AG04450 (cell line): ENCODE data around the gene SHMT2. TPM values are rescaled to one million over a fixed set of nuclear protein-coding genes. Genes with fewer than 3 reads are reported as not detected.

Experiments
- CTCF ChIA-PET: fragments of 300-600, 350-600 bp; formaldehyde crosslinking; extraction: SDS; loops from one replicate; lab custom pipeline; 2022; ENCODE audit warnings: antibody characterized with exemption, inconsistent platforms; lab: Charles Lee
- POLR2A ChIA-PET: fragments of 350-600 bp; formaldehyde crosslinking; extraction: SDS; loops from one replicate; lab custom pipeline; 2021; ENCODE audit warnings: antibody characterized with exemption, inconsistent platforms; lab: Yijun Ruan, JAX
- DNase-seq: peaks from one replicate; pipeline ENCODE4 v3.0.0-alpha.2; 2011; ENCODE audit warnings: low read depth, low spot score
- H3K27ac ChIP-seq: one replicate; pipeline ENCODE4 v1.5.1; 2012; ENCODE audit warnings: low read depth, low read length, control low read depth
- H3K27me3 ChIP-seq: one replicate; pipeline ENCODE4 v1.6.0; 2012; ENCODE audit warnings: low read length; ENCODE audit not compliant: control insufficient read depth, insufficient read depth
- H3K4me3 ChIP-seq: 2 replicates; pipeline ENCODE4 v1.5.1; 2011; ENCODE audit warnings: mild to moderate bottlenecking, low read depth, low read length, control low read depth
- H3K9me3 ChIP-seq: 2 replicates; pipeline ENCODE4 v1.5.1; 2012; ENCODE audit warnings: low read length; ENCODE audit not compliant: control insufficient read depth, insufficient read depth
- CTCF ChIP-seq: IDR thresholded peaks from 2 replicates; pipeline ENCODE4 v1.5.1; 2011; ENCODE audit warnings: low read depth, low read length, control low read depth, inconsistent platforms
- polyA plus RNA-seq: library from polyadenylated mRNA; depleted of rRNA; stranded (reverse); fragments of >200 nt; gene quantifications from 2 replicates; pipeline ENCODE4 v1.2.3, GENCODE V29; 2011

The SHMT2 gene
- polyA plus RNA-seq, 1 experiment: 266 TPM

GRCh38 chr12:57262126-57262822 is 32.8 kb downstream of the SHMT2 start:
- no peak for TF ChIP-seq CTCF
- ChIA-PET CTCF (interaction anchor here (0.6 to 3.8 kb wide), 8 partner anchors 12 to 203 kb away, joined by 3 to 85 read pairs (median 6); partner anchors contain the start of genes GLI1 and INHBE), POLR2A (interaction anchor here (0.6 kb wide), 1 partner anchor 191 kb away, joined by 3 read pairs; no protein-coding TSS in a partner anchor)
- no peaks in the 10 kb centered on the region for H3K9me3 ChIP-seq
- H3K4me3 ChIP-seq: no peak overlapping the region
- no peaks in the 10 kb centered on the region for H3K27me3 ChIP-seq
- no peak overlapping the region for H3K27ac ChIP-seq
- no peak for DNase-seq

GRCh38 chr12:57263096-57263495 is 33.6 kb downstream of the SHMT2 start:
- Histone ChIP-seq H3K9me3 (no peaks in the 10 kb centered on the region), H3K4me3 (no peak overlapping the region), H3K27ac (no peak overlapping the region), H3K27me3 (no peaks in the 10 kb centered on the region)
- no peak for DNase-seq
- no peak for TF ChIP-seq CTCF
- CTCF ChIA-PET: interaction anchor here (1.0 to 3.8 kb wide), 9 partner anchors 8 to 202 kb away, joined by 3 to 85 read pairs (median 9); partner anchors contain the start of gene INHBE
- POLR2A ChIA-PET: no interaction called here

- ChIA-PET POLR2A (no interaction called here), CTCF (interaction anchor here (0.6 to 2.8 kb wide), 3 partner anchors 11 to 192 kb away, joined by 3 to 17 read pairs (median 3); partner anchors contain the start of gene GLI1)
- TF ChIP-seq CTCF: no peak
- Histone ChIP-seq H3K4me3 (no peak overlapping the region), H3K9me3 (no peaks in the 10 kb centered on the region), H3K27me3 (no peaks in the 10 kb centered on the region), H3K27ac (no peak overlapping the region)
- DNase-seq: no peak
Measured at GRCh38 chr12:57266681-57267080, 37.2 kb downstream of the SHMT2 start.

- Histone ChIP-seq H3K9me3 (no peaks in the 10 kb centered on the region), H3K27ac (peak overlapping the region; percentile 3), H3K27me3 (no peaks in the 10 kb centered on the region), H3K4me3 (no peak overlapping the region)
- DNase-seq: no peak
- ChIA-PET CTCF (no interaction called here), POLR2A (no interaction called here)
- TF ChIP-seq CTCF: no peak
Measured at GRCh38 chr12:57268264-57268663, 38.8 kb downstream of the SHMT2 start.

GRCh38 chr12:57270966-57271470 is 41.5 kb downstream of the SHMT2 start:
- Histone ChIP-seq H3K27me3 (no peaks in the 10 kb centered on the region), H3K9me3 (no peaks in the 10 kb centered on the region), H3K27ac (no peak overlapping the region), H3K4me3 (no peak overlapping the region)
- no peak for DNase-seq
- TF ChIP-seq CTCF: no peak
- ChIA-PET CTCF (interaction anchor here (1.0 to 2.8 kb wide), 4 partner anchors 28 to 191 kb away, joined by 4 to 12 read pairs (median 4); no protein-coding TSS in a partner anchor), POLR2A (no interaction called here)
